HepG2 (cell line): ENCODE data around the gene LARP1B. TPM values are rescaled to one million over a fixed set of nuclear protein-coding genes. Genes with fewer than 3 reads are reported as not detected.

Experiments
- BRF2 ChIP-seq: sonication (generic); formaldehyde crosslinking; IDR thresholded peaks from 2 replicates; pipeline ENCODE4 v1.8.1; 2022; ENCODE audit warnings: mild to moderate bottlenecking, missing genetic modification reagents
- CENPX ChIP-seq: sonication (generic); formaldehyde crosslinking; IDR thresholded peaks from 2 replicates; pipeline ENCODE4 v1.9.0; 2021; ENCODE audit warnings: mild to moderate bottlenecking, missing genetic modification reagents, moderate library complexity
- CSRNP1 ChIP-seq: sonication (generic); formaldehyde crosslinking; IDR thresholded peaks from 2 replicates; pipeline ENCODE4 v1.8.1; 2023; ENCODE audit warnings: mild to moderate bottlenecking, missing genetic modification reagents
- HNRNPLL ChIP-seq: fragments of 200-400 bp; formaldehyde crosslinking; IDR thresholded peaks from 2 replicates; pipeline ENCODE4 v1.6.1; 2017; ENCODE audit warnings: mild to moderate bottlenecking, low read depth, low read length; ENCODE audit not compliant: poor library complexity, severe bottlenecking
- MEIS1 ChIP-seq: sonication (generic); formaldehyde crosslinking; IDR thresholded peaks from 2 replicates; pipeline ENCODE4 v1.9.0; 2021; ENCODE audit warnings: mild to moderate bottlenecking, missing genetic modification reagents, moderate library complexity, borderline replicate concordance
- MXD1 ChIP-seq: sonication (generic); formaldehyde crosslinking; IDR thresholded peaks from 2 replicates; pipeline ENCODE4 v1.4.0; 2020; ENCODE audit warnings: mild to moderate bottlenecking, missing genetic modification reagents
- NCOR1 ChIP-seq: fragments of 200-600 bp; sonication (generic); IDR thresholded peaks from 2 replicates; pipeline ENCODE4 v1.7.0; 2017; ENCODE audit warnings: antibody characterized with exemption, low read length, borderline replicate concordance
- PHF8 ChIP-seq: sonication (generic); formaldehyde crosslinking; IDR thresholded peaks from 2 replicates; pipeline ENCODE4 v1.5.0; 2020; ENCODE audit warnings: missing genetic modification reagents
- PLRG1 ChIP-seq: fragments of 450-650 bp; conservative IDR thresholded peaks from 2 replicates; pipeline ENCODE4 v1.6.1; 2016
- POLR2AphosphoS2 ChIP-seq: IDR thresholded peaks from 2 replicates; pipeline ENCODE4 v1.6.1; 2011; ENCODE audit warnings: low read depth, low read length, improper control_type of control experiment
- RARA ChIP-seq: IDR thresholded peaks from 2 replicates; pipeline ENCODE4 v1.6.1; 2016; ENCODE audit warnings: missing genetic modification reagents, missing compliant biosample characterization
- TFDP2 ChIP-seq: sonication (generic); formaldehyde crosslinking; IDR thresholded peaks from 2 replicates; pipeline ENCODE4 v1.4.0; 2020; ENCODE audit warnings: missing genetic modification reagents
- TFE3 ChIP-seq: IDR thresholded peaks from 2 replicates; pipeline ENCODE4 v1.6.1; 2016
- YEATS2 ChIP-seq: sonication (generic); formaldehyde crosslinking; IDR thresholded peaks from 2 replicates; pipeline ENCODE4 v1.4.0; 2020; ENCODE audit warnings: missing genetic modification reagents, borderline replicate concordance
- ZNF431 ChIP-seq: sonication (generic); formaldehyde crosslinking; IDR thresholded peaks from 2 replicates; pipeline ENCODE4 v1.9.0; 2022; ENCODE audit warnings: missing genetic modification reagents, low read depth, mild to moderate bottlenecking, borderline replicate concordance
- ZNF564 ChIP-seq: sonication (generic); formaldehyde crosslinking; IDR thresholded peaks from 2 replicates; pipeline ENCODE4 v1.8.1; 2023; ENCODE audit warnings: mild to moderate bottlenecking, missing genetic modification reagents
- ZNF616 ChIP-seq: sonication (generic); formaldehyde crosslinking; IDR thresholded peaks from 2 replicates; pipeline ENCODE4 v1.5.0; 2020; ENCODE audit warnings: low read depth, mild to moderate bottlenecking, missing genetic modification reagents
- ZNF644 ChIP-seq: IDR thresholded peaks from 2 replicates; pipeline ENCODE4 v1.6.1; 2016; ENCODE audit warnings: low read depth
- ZNF720 ChIP-seq: sonication (generic); formaldehyde crosslinking; IDR thresholded peaks from 2 replicates; pipeline ENCODE4 v1.4.0; 2020; ENCODE audit warnings: missing genetic modification reagents
- ZNF766 ChIP-seq: sonication (generic); formaldehyde crosslinking; IDR thresholded peaks from 2 replicates; pipeline ENCODE4 v1.5.0; 2020; ENCODE audit warnings: missing genetic modification reagents, borderline replicate concordance
- ZNF83 ChIP-seq: sonication (generic); formaldehyde crosslinking; IDR thresholded peaks from 2 replicates; pipeline ENCODE4 v1.4.0; 2020; ENCODE audit warnings: missing genetic modification reagents, mild to moderate bottlenecking, borderline replicate concordance
- polyA plus RNA-seq, 8 experiments: library from polyadenylated mRNA; depleted of rRNA in 3 of 8; stranded (reverse) in 7 of 8; unstranded in 1 of 8; fragments of >200 nt; fragmentation: Illumina TruSeq in 4 of 8; extraction: Trizol in 4 of 8; gene quantifications; 2 replicates each; pipeline versions ENCODE4 v1.2.1 to v1.2.3, GENCODE V29; 2011 to 2016; ENCODE audit warnings: low read depth in 4 of 8, missing spikeins in 1 of 8, mixed read lengths in 1 of 8; ENCODE audit not compliant: insufficient read depth in 1 of 8
- total RNA-seq, 5 experiments: library from RNA; depleted of rRNA; stranded (reverse); fragments of >200 nt; fragmentation: Illumina TruSeq; extraction: Trizol; gene quantifications; 2 replicates each; pipeline ENCODE4 v1.2.3, GENCODE V29; 2016; ENCODE audit warnings: low read depth in 1 of 5

LARP1B gene
- total and polyA plus RNA-seq, 2 of the 13 experiments (the other 11 are each of a cell fraction or from before 2014, with no cell fraction given) = 19.2 to 52.7 TPM

GRCh38 chr4:128060699-128061565, at the start of gene LARP1B (continued):
- peak; percentile 91 for TF ChIP-seq BRF2 (CRISPR knock-in tag)
- TF ChIP-seq NCOR1 = no peak
- TF ChIP-seq ZNF616 (CRISPR knock-in tag) = peak; percentile 86
- TF ChIP-seq POLR2AphosphoS2 = no peak; the same call in 1 of the 2 replicates
- peak; percentile 66; the same call in 1 of the 2 replicates for TF ChIP-seq MXD1 (CRISPR knock-in tag)
- TF ChIP-seq MEIS1 (CRISPR knock-in tag) = peak; percentile 52
- peak; percentile 79; the same call in 1 of the 2 replicates for TF ChIP-seq CSRNP1 (CRISPR knock-in tag)
- peak; percentile 81 for TF ChIP-seq ZNF431 (CRISPR knock-in tag)
- TF ChIP-seq ZNF766 (CRISPR knock-in tag) = peak; percentile 97; the same call in 1 of the 2 replicates
- TF ChIP-seq ZNF720 (CRISPR knock-in tag) = no peak
- TF ChIP-seq PHF8 (CRISPR knock-in tag) = peak; percentile 92
- TF ChIP-seq ZNF83 = 0 out of 2 replicates have a peak, but pooled peaks have one; percentile 40
- TF ChIP-seq PLRG1 = no peak
- peak; percentile 20; the same call in 1 of the 2 replicates for TF ChIP-seq RARA (CRISPR knock-in tag)
- no peak for TF ChIP-seq ZNF644
- peak; percentile 53; the same call in 1 of the 2 replicates for TF ChIP-seq ZNF564
- peak; percentile 76 for TF ChIP-seq HNRNPLL
- peak; percentile 77 for TF ChIP-seq TFDP2 (CRISPR knock-in tag)
- no peak for TF ChIP-seq CENPX (CRISPR knock-in tag)
- TF ChIP-seq TFE3 (CRISPR knock-in tag) = peak; percentile 46; the same call in 1 of the 2 replicates
- peak; percentile 60; the same call in 1 of the 2 replicates for TF ChIP-seq YEATS2 (CRISPR knock-in tag)
